H1 (cell line): ENCODE measurements around the gene MAD2L2. TPM values are rescaled to one million over a fixed set of nuclear protein-coding genes. Genes with fewer than 3 reads are reported as not detected.
A peak's percentile ranks its signal among the peaks of the same experiment; 100 is the strongest.

Experiments used
- BACH1 ChIP-seq: IDR thresholded peaks from 2 replicates; pipeline ENCODE4 v1.6.1; 2012; ENCODE audit warnings: low read length, improper control_type of control experiment
- CBX8 ChIP-seq: fragments of 300-800, 300-1000 bp; sonication (generic); IDR thresholded peaks from 2 replicates; pipeline ENCODE4 v1.7.1; 2016; ENCODE audit warnings: low read depth, low read length, borderline replicate concordance
- CHD1 ChIP-seq: IDR thresholded peaks from 2 replicates; pipeline ENCODE4 v1.6.1; 2012; ENCODE audit warnings: low read depth, low read length, improper control_type of control experiment
- CREB1 ChIP-seq: IDR thresholded peaks from 2 replicates; pipeline ENCODE4 v1.6.1; 2012; ENCODE audit warnings: inconsistent platforms
- EP300 ChIP-seq, 2 experiments: IDR thresholded peaks; 1 replicate in 1 of 2; 2 replicates in 1 of 2; pipeline ENCODE4 v1.6.1; 2011 to 2012; ENCODE audit warnings: low read depth in 2 of 2, low read length in 2 of 2, mild to moderate bottlenecking in 2 of 2, borderline replicate concordance in 1 of 2, inconsistent platforms in 1 of 2, moderate library complexity in 1 of 2
- EZH2 ChIP-seq: fragments of 200-600 bp; sonication (generic); IDR thresholded peaks from 2 replicates; pipeline ENCODE4 v1.7.1; 2012; ENCODE audit warnings: low read depth, mild to moderate bottlenecking, moderate library complexity, low read length, inconsistent platforms; ENCODE audit not compliant: severe bottlenecking
- GABPA ChIP-seq: IDR thresholded peaks from 2 replicates; pipeline ENCODE4 v1.6.1; 2011; ENCODE audit warnings: mild to moderate bottlenecking, low read length, moderate library complexity, borderline replicate concordance; ENCODE audit not compliant: insufficient read depth
- GTF2F1 ChIP-seq: IDR thresholded peaks from 2 replicates; pipeline ENCODE4 v1.6.1; 2012; ENCODE audit warnings: low read depth, low read length, improper control_type of control experiment, borderline replicate concordance
- HDAC2 ChIP-seq, 2 experiments: fragments of 300-600 bp in 1 of 2; sonication (generic) in 1 of 2; IDR thresholded peaks; 2 replicates each; pipeline ENCODE4 v1.6.1; 2011 to 2012; ENCODE audit warnings: low read depth in 2 of 2, low read length in 2 of 2, mild to moderate bottlenecking in 2 of 2, moderate library complexity in 2 of 2, borderline replicate concordance in 1 of 2, inconsistent platforms in 1 of 2
- HDAC6 ChIP-seq: IDR thresholded peaks from one replicate; pipeline ENCODE4 v1.7.1; 2012; ENCODE audit warnings: low read depth, mild to moderate bottlenecking, inconsistent platforms, low read length, moderate library complexity
- JUN ChIP-seq: IDR thresholded peaks from 2 replicates; pipeline ENCODE4 v1.6.1; 2011; ENCODE audit warnings: low read depth, mild to moderate bottlenecking, improper control_type of control experiment, low read length
- KDM4A ChIP-seq: IDR thresholded peaks from one replicate; pipeline ENCODE4 v1.7.1; 2012; ENCODE audit warnings: low read depth, mild to moderate bottlenecking, moderate library complexity, low read length, inconsistent platforms; ENCODE audit not compliant: severe bottlenecking
- MAX ChIP-seq: IDR thresholded peaks from 2 replicates; pipeline ENCODE4 v1.6.1; 2012; ENCODE audit warnings: inconsistent platforms
- NANOG ChIP-seq: IDR thresholded peaks from 2 replicates; pipeline ENCODE4 v1.6.1; 2011; ENCODE audit warnings: low read length, low read depth, mild to moderate bottlenecking, inconsistent platforms; ENCODE audit not compliant: insufficient read depth, poor library complexity, severe bottlenecking
- PHF8 ChIP-seq: fragments of 200-600 bp; sonication (generic); conservative IDR thresholded peaks from 2 replicates; pipeline ENCODE4 v1.7.1; 2012; ENCODE audit warnings: low read depth, mild to moderate bottlenecking, inconsistent platforms, low read length, moderate library complexity
- POLR2A ChIP-seq, 2 experiments: IDR thresholded peaks; 1 replicate in 1 of 2; 2 replicates in 1 of 2; pipeline ENCODE4 v1.6.1; 2011; ENCODE audit warnings: low read depth in 2 of 2, low read length in 2 of 2, mild to moderate bottlenecking in 2 of 2; ENCODE audit errors: control extremely low read depth in 1 of 2
- RAD21 ChIP-seq, 2 experiments: IDR thresholded peaks in 1 of 2; conservative IDR thresholded peaks in 1 of 2; 2 replicates each; pipeline ENCODE4 v1.6.1; 2011; ENCODE audit warnings: low read depth in 2 of 2, low read length in 2 of 2, improper control_type of control experiment in 1 of 2, inconsistent platforms in 1 of 2, mild to moderate bottlenecking in 1 of 2, moderate library complexity in 1 of 2
- SIN3A ChIP-seq, 2 experiments: IDR thresholded peaks in 1 of 2; conservative IDR thresholded peaks in 1 of 2; 2 replicates each; pipeline ENCODE4 v1.6.1; 2011 to 2012; ENCODE audit warnings: low read length in 2 of 2, improper control_type of control experiment in 1 of 2, low read depth in 1 of 2, mild to moderate bottlenecking in 1 of 2
- SIX5 ChIP-seq: IDR thresholded peaks from 2 replicates; pipeline ENCODE4 v1.6.1; 2011; ENCODE audit warnings: mild to moderate bottlenecking, low read depth, low read length
- SP1 ChIP-seq: IDR thresholded peaks from 2 replicates; pipeline ENCODE4 v1.6.1; 2011; ENCODE audit warnings: low read depth, low read length
- SP4 ChIP-seq: IDR thresholded peaks from 2 replicates; pipeline ENCODE4 v1.6.1; 2012; ENCODE audit warnings: low read length, inconsistent platforms
- SRF ChIP-seq: IDR thresholded peaks from 2 replicates; pipeline ENCODE4 v1.6.1; 2011; ENCODE audit warnings: mild to moderate bottlenecking, low read depth, low read length, moderate library complexity
- TAF1 ChIP-seq: IDR thresholded peaks from 2 replicates; pipeline ENCODE4 v1.6.1; 2011; ENCODE audit warnings: mild to moderate bottlenecking, low read depth, low read length
- TAF7 ChIP-seq: optimal IDR thresholded peaks from 2 replicates; pipeline ENCODE3; 2011; ENCODE audit warnings: low read depth, mild to moderate bottlenecking, inconsistent platforms, low read length, moderate library complexity, borderline replicate concordance
- TBP ChIP-seq: IDR thresholded peaks from 2 replicates; pipeline ENCODE4 v1.6.1; 2011; ENCODE audit warnings: low read depth, low read length, improper control_type of control experiment
- polyA plus RNA-seq, 7 experiments: library from polyadenylated mRNA; depleted of rRNA in 3 of 7; stranded (reverse) in 5 of 7; unstranded in 2 of 7; fragments of >200 nt in 5 of 7; fragments of 200-250 nt in 2 of 7; gene quantifications; 1 replicate in 5 of 7; 2 replicates in 1 of 7; 4 replicates in 1 of 7; pipeline versions ENCODE4 v1.2.1 to v1.2.3, GENCODE V29; 2011 to 2013; ENCODE audit warnings: missing spikeins in 2 of 7, mixed read lengths in 2 of 7
- total RNA-seq: library from RNA; stranded (reverse); fragmentation: NEBNext Ultra II Directional; extraction: Animal tissue kit (Norgen Biotek cat#: 25700); gene quantifications from 2 replicates; pipeline ENCODE4 v1.2.1, GENCODE V29; 2021

The MAD2L2 gene
- total and polyA plus RNA-seq, 2 of the 8 experiments (the other 6 are each of a cell fraction or from before 2014, with no cell fraction given): 310 to 469 TPM

- TF ChIP-seq EZH2: no peak
- TF ChIP-seq CREB1: no peak
- no peak for TF ChIP-seq SRF
- peak; percentile 61 for TF ChIP-seq TAF7
- TF ChIP-seq MAX: peak; percentile 31; the same call in 1 of the 2 replicates
- no peak; the same call in 1 of the 2 replicates for TF ChIP-seq TBP
- no peak for TF ChIP-seq BACH1
- TF ChIP-seq HDAC6: peak; percentile 11
- no peak for TF ChIP-seq GABPA
- no peak for TF ChIP-seq RAD21 (IDR thresholded peaks at IDR 0.05 in 1 of 2, conservative IDR thresholded peaks at IDR 0.05 in 1 of 2; ENCODE audit: low read depth in 2 of 2, low read length in 2 of 2)
- TF ChIP-seq SP4: no peak
- TF ChIP-seq TAF1: peak; percentile 85
- TF ChIP-seq SIN3A (conservative IDR thresholded peaks at IDR 0.05 in 1 of 2, IDR thresholded peaks at IDR 0.05 in 1 of 2; ENCODE audit: low read depth in 1 of 2, low read length in 2 of 2): 0 out of 4 replicates have a peak, but pooled peaks of 1 of the 2 experiments have one; percentile 16
- no peak for TF ChIP-seq EP300 (IDR thresholded peaks at IDR 0.05; ENCODE audit: borderline replicate concordance in 1 of 2, low read depth in 2 of 2, low read length in 2 of 2)
- no peak for TF ChIP-seq GTF2F1
- TF ChIP-seq CBX8: no peak
- TF ChIP-seq HDAC2 (IDR thresholded peaks at IDR 0.05; ENCODE audit: borderline replicate concordance in 1 of 2, low read depth in 2 of 2, low read length in 2 of 2): no peak
- TF ChIP-seq SIX5: no peak
- no peak for TF ChIP-seq JUN
- peak; percentile 72 to 87; a peak in 2 of 3 replicates for TF ChIP-seq POLR2A (IDR thresholded peaks at IDR 0.05; ENCODE audit: control extremely low read depth in 1 of 2, low read depth in 2 of 2, low read length in 2 of 2)
- TF ChIP-seq CHD1: no peak; the same call in 1 of the 2 replicates
- TF ChIP-seq NANOG: no peak
- peak; percentile 26 for TF ChIP-seq KDM4A
- TF ChIP-seq SP1: no peak
- TF ChIP-seq PHF8: peak; percentile 78
Observed at GRCh38 chr1:11691302-11691914, 10.5 kb upstream of the MAD2L2 start, which contains the start of gene DRAXIN (continued).
